Measurements from ENCODE around the gene OR10D3. TPM values are rescaled to one million over a fixed set of nuclear protein-coding genes. Genes with fewer than 3 reads are reported as not detected.

Gene OR10D3
- polyA plus RNA-seq, 1 experiment, result not detected

DNA sequence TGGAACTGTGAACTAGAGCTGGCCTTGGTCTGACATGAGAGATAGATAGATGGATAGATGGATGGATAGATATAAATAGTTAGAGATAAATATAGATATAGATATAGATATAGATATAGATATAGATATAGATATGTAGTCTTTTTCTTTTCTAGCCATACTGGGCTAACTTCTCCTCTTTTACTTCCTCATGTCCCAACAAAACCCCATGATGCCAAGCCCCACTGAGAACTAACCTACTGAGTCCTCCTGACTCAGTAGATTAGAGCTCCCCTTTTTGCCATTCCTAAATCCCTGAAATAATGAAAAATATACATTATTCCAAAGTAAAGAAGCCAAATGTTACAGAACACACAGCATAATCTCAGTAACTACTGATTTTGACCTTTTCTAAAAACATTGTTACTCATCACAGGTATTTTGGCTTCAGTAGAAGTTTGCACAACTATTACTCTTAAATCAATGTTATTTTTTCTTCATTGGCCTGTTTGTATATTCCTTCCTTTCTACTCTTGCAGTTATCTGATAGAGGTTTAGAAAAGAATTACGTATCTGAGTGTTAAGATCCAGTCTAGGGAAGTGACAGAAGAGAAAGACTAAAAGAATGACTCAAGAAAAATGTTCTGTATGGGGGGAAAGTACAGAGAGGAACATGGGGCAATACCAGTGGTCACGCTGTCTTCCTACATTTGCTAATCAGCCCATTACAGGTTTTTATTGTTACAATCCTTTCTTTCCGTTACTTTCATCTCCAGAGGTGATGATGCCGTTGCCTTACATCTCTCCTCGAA is 6.0 kb upstream of the OR10D3 start:
- ChIA-PET CTCF (interaction anchor here (0.6 to 1.0 kb wide), 2 partner anchors 21 to 46 kb away, joined by 3 to 4 read pairs; no protein-coding TSS in a partner anchor), POLR2A (no interaction called here)
- no peak overlapping the region for H3K4me3 ChIP-seq (ENCODE audit: low read depth, low read length)
- H3K27me3 ChIP-seq (ENCODE audit: control insufficient read depth, insufficient read depth, low read length), result no peaks in the 10 kb centered on the region
- no peak for DNase-seq (ENCODE audit: low read depth)
- TF ChIP-seq, protein P1, sequence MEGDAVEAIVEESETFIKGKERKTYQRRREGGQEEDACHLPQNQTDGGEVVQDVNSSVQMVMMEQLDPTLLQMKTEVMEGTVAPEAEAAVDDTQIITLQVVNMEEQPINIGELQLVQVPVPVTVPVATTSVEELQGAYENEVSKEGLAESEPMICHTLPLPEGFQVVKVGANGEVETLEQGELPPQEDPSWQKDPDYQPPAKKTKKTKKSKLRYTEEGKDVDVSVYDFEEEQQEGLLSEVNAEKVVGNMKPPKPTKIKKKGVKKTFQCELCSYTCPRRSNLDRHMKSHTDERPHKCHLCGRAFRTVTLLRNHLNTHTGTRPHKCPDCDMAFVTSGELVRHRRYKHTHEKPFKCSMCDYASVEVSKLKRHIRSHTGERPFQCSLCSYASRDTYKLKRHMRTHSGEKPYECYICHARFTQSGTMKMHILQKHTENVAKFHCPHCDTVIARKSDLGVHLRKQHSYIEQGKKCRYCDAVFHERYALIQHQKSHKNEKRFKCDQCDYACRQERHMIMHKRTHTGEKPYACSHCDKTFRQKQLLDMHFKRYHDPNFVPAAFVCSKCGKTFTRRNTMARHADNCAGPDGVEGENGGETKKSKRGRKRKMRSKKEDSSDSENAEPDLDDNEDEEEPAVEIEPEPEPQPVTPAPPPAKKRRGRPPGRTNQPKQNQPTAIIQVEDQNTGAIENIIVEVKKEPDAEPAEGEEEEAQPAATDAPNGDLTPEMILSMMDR (IDR thresholded peaks at IDR 0.05; ENCODE audit: insufficient read depth, low read depth, low read length), result no peak
- no peaks in the 10 kb centered on the region for H3K36me3 ChIP-seq (ENCODE audit: control insufficient read depth, insufficient read depth, low read length)

DNA sequence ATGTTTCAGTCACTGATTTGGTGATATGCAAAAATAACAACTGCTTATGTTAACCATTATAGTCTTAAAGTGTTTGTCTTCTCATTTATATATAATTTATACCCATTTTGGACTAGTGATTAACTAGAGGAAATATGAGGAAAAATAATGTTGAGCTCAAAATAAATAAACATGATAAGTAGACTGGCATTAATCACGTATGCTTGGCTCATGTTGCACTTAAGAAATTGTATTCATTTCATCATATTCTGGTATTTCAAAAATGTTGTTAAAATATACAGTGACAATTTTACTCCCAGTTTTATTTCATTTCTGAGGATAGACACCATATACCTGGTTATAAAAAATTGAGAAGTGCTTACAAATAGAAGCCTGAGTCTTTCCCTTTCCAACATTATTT is 3.8 kb upstream of the OR10D3 start:
- POLR2A ChIA-PET, result no interaction called here
- no peak overlapping the region for H3K4me3 ChIP-seq (ENCODE audit: low read depth, low read length)
- H3K36me3 ChIP-seq (ENCODE audit: control insufficient read depth, insufficient read depth, low read length), result no peaks in the 10 kb centered on the region
- TF ChIP-seq, protein P1 (IDR thresholded peaks at IDR 0.05; ENCODE audit: insufficient read depth, low read depth, low read length), result no peak
- no peaks in the 10 kb centered on the region for H3K27me3 ChIP-seq (ENCODE audit: control insufficient read depth, insufficient read depth, low read length)
- CTCF ChIA-PET, result interaction anchor here (0.7 to 1.3 kb wide), 2 partner anchors 10 to 14 kb away, joined by 3 to 5 read pairs; no protein-coding TSS in a partner anchor
- no peak for DNase-seq (ENCODE audit: low read depth)

- TF ChIP-seq, protein P1 (IDR thresholded peaks at IDR 0.05; ENCODE audit: insufficient read depth, low read depth, low read length), result no peak
- Histone ChIP-seq H3K36me3 (ENCODE audit: control insufficient read depth, insufficient read depth, low read length) (no peaks in the 10 kb centered on the region), H3K27me3 (ENCODE audit: control insufficient read depth, insufficient read depth, low read length) (peaks cover 1% of the 10 kb centered on the region; the same call in 1 of the 2 replicates), H3K4me3 (ENCODE audit: low read depth, low read length) (no peak overlapping the region)
- ChIA-PET CTCF (interaction anchor here (0.8 to 1.7 kb wide), 4 partner anchors 33 to 120 kb away, joined by 3 to 4 read pairs (median 3); no protein-coding TSS in a partner anchor), POLR2A (no interaction called here)
- no peak for DNase-seq (ENCODE audit: low read depth)
Observed at GRCh38 chr11:124190298-124191139, 7.4 kb downstream of the OR10D3 start.

GRCh38 chr11:124193221-124194010 is 10.3 kb downstream of the OR10D3 start:
- POLR2A ChIA-PET, result no interaction called here
- CTCF ChIA-PET, result interaction anchor here (1.0 to 4.4 kb wide), 7 partner anchors 13 to 131 kb away, joined by 3 to 80 read pairs (median 6); no protein-coding TSS in a partner anchor
- TF ChIP-seq, protein P1 (IDR thresholded peaks at IDR 0.05; ENCODE audit: insufficient read depth, low read depth, low read length), result no peak
- Histone ChIP-seq H3K4me3 (ENCODE audit: low read depth, low read length) (no peak overlapping the region), H3K36me3 (ENCODE audit: control insufficient read depth, insufficient read depth, low read length) (no peaks in the 10 kb centered on the region), H3K27me3 (ENCODE audit: control insufficient read depth, insufficient read depth, low read length) (no peaks in the 10 kb centered on the region)
- DNase-seq (ENCODE audit: low read depth), result no peak

Data from BJ (cell line).